Measurements from ENCODE around the gene TAPBP. TPM values are rescaled to one million over a fixed set of nuclear protein-coding genes. Genes with fewer than 3 reads are reported as not detected.
"Not testable (repeated sequence)": the region's sequence is repeated elsewhere in the genome, so short reads cannot be mapped to it uniquely, and the experiment has no call there.

Gene TAPBP
- total and polyA plus RNA-seq, 10 donors: 42.6 to 292 (median 262) TPM

- no peak for TF ChIP-seq CTCF (IDR thresholded peaks at IDR 0.05 in 8 of 11, conservative IDR thresholded peaks at IDR 0.05 in 3 of 11)
- no peak for TF ChIP-seq POLR2AphosphoS5 (IDR thresholded peaks at IDR 0.05)
- no peak for TF ChIP-seq POLR2A (IDR thresholded peaks at IDR 0.05)
- 9 to 13% (median 10%) methylated on average over 18 to 21 of the region's 21 CpGs for WGBS, 5 donors
- peaks cover 15 to 54% (median 33%) of the 10 kb centered on the region in 6 donors for H3K4me1 ChIP-seq
- peak overlapping the region; percentile 76 to 94 (median 88) for H3K27ac ChIP-seq
- peak overlapping the region; percentile 66 to 86 (median 83) for H3K4me3 ChIP-seq
- H3K36me3 ChIP-seq: peaks cover 4 to 77% (median 60%) of the 10 kb centered on the region in 6 donors
- DNase-seq: no peak
- H3K9me3 ChIP-seq: no peaks in the 10 kb centered on the region
- intact Hi-C loops (cut with DNase I; ENCODE audit: low total_unique reads): no loop called here
- no peaks in the 10 kb centered on the region for H3K27me3 ChIP-seq (replicated peaks in 1 of 7)
Measured at GRCh38 chr6:33288141-33288920, 25.5 kb downstream of the TAPBP start.

- peaks cover 4 to 77% (median 58%) of the 10 kb centered on the region in 6 donors for H3K36me3 ChIP-seq
- H3K4me3 ChIP-seq: peak overlapping the region in 2 of 8 donors; percentile 79 to 86
- intact Hi-C loops (cut with DNase I; ENCODE audit: low total_unique reads): no loop called here
- peaks cover 15 to 49% (median 33%) of the 10 kb centered on the region in 6 donors for H3K4me1 ChIP-seq
- DNase-seq: no peak
- 88 to 94% (median 90%) methylated on average over 22 of the region's 22 CpGs for WGBS, 5 donors
- H3K27ac ChIP-seq: no peak overlapping the region
- TF ChIP-seq POLR2AphosphoS5 (IDR thresholded peaks at IDR 0.05): no peak
- no peak for TF ChIP-seq POLR2A (IDR thresholded peaks at IDR 0.05)
- no peak for TF ChIP-seq CTCF (IDR thresholded peaks at IDR 0.05 in 8 of 11, conservative IDR thresholded peaks at IDR 0.05 in 3 of 11)
- H3K27me3 ChIP-seq (replicated peaks in 1 of 7): no peaks in the 10 kb centered on the region
- H3K9me3 ChIP-seq: no peaks in the 10 kb centered on the region
Measured at GRCh38 chr6:33286946-33287914, 26.6 kb downstream of the TAPBP start.

- H3K9me3 ChIP-seq; H3K27me3 ChIP-seq (replicated peaks in 1 of 7); H3K27ac ChIP-seq; DNase-seq; H3K4me3 ChIP-seq; intact Hi-C loops (cut with DNase I; ENCODE audit: low total_unique reads): not testable (repeated sequence)
- WGBS, 5 donors: 87 to 98% (median 91%) methylated on average over 4 of the region's 4 CpGs
- H3K36me3 ChIP-seq: peaks cover 0 to 78% (median 57%) of the 10 kb centered on the region in 6 donors
- peaks cover 14 to 52% (median 29%) of the 10 kb centered on the region in 6 donors for H3K4me1 ChIP-seq
Measured at GRCh38 chr6:33285214-33285613, 28.7 kb downstream of the TAPBP start.

- intact Hi-C loops (cut with DNase I; ENCODE audit: low total_unique reads): no loop called here
- DNase-seq: peak; percentile 74
- H3K4me3 ChIP-seq: no peak overlapping the region
- H3K36me3 ChIP-seq: peaks cover 0 to 86% (median 60%) of the 10 kb centered on the region in 6 donors
- peaks cover 32 to 66% (median 49%) of the 10 kb centered on the region in 6 donors for H3K4me1 ChIP-seq
- peak overlapping the region in 4 of 8 donors; percentile 97 to 99 (median 98) for H3K27ac ChIP-seq
- peak in 2 of 3 donors; percentile 28 to 74 for TF ChIP-seq POLR2AphosphoS5 (IDR thresholded peaks at IDR 0.05)
- no peak for TF ChIP-seq CTCF (IDR thresholded peaks at IDR 0.05 in 8 of 11, conservative IDR thresholded peaks at IDR 0.05 in 3 of 11)
- H3K27me3 ChIP-seq (replicated peaks in 1 of 7): no peaks in the 10 kb centered on the region
- 77 to 92% (median 85%) methylated on average over 5 to 6 of the region's 6 CpGs for WGBS, 5 donors
- H3K9me3 ChIP-seq: no peaks in the 10 kb centered on the region
Measured at GRCh38 chr6:33280539-33280938, 33.3 kb downstream of the TAPBP start.

Measured in spleen (tissue), 11 donors.